ENCODE results near the gene INAFM1.
"Not testable (repeated sequence)": the region's sequence is repeated elsewhere in the genome, so short reads cannot be mapped to it uniquely, and the experiment has no call there.

The INAFM1 gene

GRCh38 chr19:47241919-47242577 lies 32.6 kb upstream of the INAFM1 start:
- no peak for DNase-seq

GRCh38 chr19:47243364-47243775 lies 31.3 kb upstream of the INAFM1 start:
- no peak for DNase-seq

- peak; percentile 86 to 90 for DNase-seq
Observed at GRCh38 chr19:47243776-47244547, 30.7 kb upstream of the INAFM1 start.

DNA sequence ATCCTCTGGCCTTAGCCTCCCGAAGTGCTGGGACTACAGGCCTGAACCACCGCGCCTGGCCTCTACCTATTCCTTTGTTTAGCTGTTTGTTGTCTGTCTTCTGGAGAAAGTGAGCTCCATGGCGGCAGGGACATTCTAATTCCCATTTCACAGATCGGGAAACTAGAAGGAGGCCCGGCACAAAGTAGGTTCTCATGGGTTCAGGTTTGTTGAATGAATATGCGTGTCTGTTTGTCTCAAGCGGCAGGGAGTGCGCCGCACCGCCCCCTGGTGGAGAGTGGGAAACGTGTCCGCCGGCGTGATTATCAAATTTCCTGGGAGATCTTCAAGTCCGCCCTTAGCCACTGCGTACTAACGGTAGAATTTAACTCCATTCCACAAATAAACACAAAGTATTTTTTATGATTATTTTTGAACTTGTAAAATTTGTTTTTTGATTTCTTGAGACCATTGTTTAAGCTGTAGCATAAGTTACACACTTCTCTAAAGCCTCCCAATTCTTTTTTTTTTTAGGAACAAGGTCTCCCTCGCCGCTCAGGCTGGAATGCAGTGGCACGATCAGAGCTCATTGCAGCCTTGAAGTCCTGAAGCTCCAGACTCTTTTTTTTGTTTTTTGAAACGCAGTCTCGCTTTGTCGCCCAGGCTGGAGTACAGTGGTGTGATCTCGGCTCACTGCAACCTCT lies 27.2 kb upstream of the INAFM1 start:
- DNase-seq, result peak; percentile 52 to 56

- DNase-seq, result not testable (repeated sequence)
Observed at GRCh38 chr19:47253016-47253415, 21.7 kb upstream of the INAFM1 start.

DNA sequence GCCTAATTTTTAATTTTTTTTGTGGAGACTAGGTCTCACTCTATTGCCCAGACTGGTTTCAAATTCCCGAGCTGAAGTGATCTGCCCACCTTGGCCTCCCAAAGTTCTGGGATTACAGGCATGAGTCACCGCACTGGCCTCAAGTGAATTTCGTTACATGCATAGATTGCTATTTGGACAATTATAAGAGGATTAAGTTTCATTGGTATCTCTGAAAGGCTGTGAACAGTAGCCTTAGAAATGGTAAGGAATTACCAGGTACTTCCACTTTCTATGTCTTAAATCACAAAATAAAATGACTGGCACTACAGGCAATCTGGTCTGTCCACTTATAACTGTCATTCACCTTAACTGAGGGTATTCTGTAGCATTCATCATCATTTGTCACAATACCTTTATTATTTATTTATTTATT lies 21.2 kb upstream of the INAFM1 start:
- no peak for DNase-seq

DNA sequence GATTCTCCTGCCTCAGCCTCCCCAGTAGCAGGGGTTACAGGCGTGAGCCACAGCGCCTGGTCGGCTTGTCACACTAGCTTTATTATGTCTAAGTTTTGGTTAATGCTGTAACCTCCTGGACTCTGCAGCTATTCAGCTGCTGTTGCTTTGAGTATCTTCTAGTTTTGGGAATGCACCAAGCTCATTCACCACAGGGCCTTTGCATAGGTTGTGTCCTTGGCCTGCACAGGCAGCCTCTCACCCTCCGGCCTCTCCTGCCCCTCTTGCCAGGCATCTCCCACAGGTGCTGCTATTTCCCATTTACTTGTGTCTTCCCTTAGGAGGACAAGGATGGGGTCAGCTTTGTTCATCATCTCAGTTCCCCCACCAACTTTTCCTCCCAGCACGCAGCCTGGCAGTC lies 20.7 kb upstream of the INAFM1 start:
- DNase-seq, result no peak

DNA sequence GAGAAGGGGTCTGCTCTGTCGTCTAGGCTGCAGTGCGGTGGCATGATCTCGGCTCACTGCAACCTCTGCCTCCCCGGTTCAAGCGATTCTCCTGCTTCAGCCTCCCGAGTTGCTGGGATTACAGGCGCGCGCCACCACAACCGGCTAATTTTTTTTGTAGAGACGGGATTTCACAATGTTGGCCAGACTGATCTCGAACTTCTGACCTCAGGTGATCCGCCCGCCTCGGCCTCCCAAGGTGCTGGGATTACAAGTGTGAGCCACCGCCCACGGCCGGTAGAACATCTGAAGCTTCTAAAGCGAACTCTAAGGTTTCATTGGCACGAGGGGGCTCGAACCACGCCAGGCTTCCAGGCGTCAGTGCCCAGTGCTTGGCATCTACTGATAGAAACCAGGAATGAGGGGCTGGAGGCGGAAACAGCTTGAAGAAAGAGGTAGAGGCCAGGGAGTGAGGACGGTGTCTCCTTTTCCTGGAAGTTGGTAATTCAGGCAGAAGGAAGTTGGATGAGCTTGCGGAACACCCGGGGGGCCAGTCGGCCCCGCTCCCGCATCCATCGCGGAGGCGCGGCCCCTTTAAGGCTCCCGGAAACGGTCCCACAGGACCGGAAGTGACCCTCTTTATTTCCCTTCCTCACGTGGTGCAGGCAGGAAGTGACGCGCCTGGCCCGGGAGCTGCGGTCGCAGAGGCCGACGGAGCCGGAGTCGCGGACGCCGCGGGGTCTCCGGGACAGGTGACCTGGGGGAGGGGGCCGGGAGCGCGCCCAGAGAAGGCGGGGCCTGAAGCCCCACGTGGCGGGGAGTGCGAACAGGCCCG lies 18.6 kb upstream of the INAFM1 start, which contains the start of gene CCDC9:
Gene CCDC9, plus strand, starts transcription at position 647 of the 814 bp plus-strand sequence. CDS start 1,876 bp downstream, outside the sequence.
- DNase-seq, result peak; percentile 95 to 97

- DNase-seq, result peak; percentile 98 to 99
Observed at GRCh38 chr19:47256693-47257410, 17.8 kb upstream of the INAFM1 start.

- no peak for DNase-seq
Observed at GRCh38 chr19:47257411-47258169, 17.1 kb upstream of the INAFM1 start.

GRCh38 chr19:47258434-47258833 lies 16.3 kb upstream of the INAFM1 start:
- no peak for DNase-seq

DNA sequence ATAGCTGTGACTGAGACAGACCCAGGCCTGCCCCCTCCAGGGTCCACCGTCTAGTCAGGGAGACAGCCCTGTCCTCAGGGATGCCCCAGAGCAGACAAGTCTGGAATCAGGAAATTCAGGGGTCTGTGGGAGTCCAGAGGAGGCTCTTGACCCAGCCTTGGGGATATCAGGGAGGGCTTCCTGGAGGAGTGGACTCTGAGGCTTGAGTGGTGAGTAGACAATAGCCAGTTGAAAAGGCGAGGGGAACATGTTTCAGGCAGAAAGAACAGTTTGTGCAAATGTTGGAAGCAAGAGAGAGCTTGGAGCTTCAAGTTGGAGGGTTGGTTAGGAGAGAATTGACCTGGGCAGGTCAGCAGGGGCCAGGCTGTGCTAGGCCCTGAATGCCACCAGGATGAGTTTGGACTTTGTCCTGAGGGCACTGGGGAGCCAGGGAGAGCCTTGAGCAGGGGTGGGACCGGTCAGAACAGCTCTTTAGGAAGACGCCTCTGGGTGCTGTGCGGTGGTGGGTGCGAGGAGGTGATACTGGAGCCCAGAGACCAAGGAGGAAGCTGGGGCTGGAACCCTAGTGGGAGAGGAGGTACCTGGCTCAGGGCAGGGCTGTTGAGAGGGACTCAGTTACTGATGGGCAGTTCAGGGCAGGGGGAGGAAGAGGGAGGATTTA lies 15.7 kb upstream of the INAFM1 start:
- DNase-seq, result no peak

DNA sequence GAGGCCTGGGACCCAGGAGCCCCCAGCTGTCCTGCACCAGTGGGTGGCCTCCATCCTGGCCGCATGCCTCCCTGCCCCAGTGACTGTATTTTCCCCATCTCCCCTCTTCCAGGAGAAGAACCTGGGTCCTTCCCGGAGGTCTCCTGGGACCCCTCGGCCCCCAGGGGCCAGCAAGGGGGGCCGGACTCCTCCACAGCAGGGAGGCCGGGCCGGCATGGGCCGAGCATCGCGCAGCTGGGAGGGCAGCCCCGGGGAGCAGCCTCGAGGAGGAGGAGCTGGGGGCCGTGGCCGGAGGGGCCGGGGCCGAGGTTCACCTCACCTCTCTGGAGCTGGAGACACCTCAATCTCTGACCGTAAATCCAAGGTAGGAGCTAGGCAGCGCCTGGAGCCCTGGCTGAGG lies 14.2 kb upstream of the INAFM1 start:
- no peak for DNase-seq

- DNase-seq, result not testable (repeated sequence)
Observed at GRCh38 chr19:47261946-47262793, 12.5 kb upstream of the INAFM1 start.

GRCh38 chr19:47264629-47265028 lies 10.1 kb upstream of the INAFM1 start:
- DNase-seq, result no peak

- DNase-seq, result no peak
Observed at GRCh38 chr19:47266401-47266941, 8.2 kb upstream of the INAFM1 start.

- DNase-seq, result no peak
Observed at GRCh38 chr19:47267350-47267759, 7.3 kb upstream of the INAFM1 start.

- DNase-seq, result no peak
Observed at GRCh38 chr19:47268028-47268427, 6.7 kb upstream of the INAFM1 start.

DNA sequence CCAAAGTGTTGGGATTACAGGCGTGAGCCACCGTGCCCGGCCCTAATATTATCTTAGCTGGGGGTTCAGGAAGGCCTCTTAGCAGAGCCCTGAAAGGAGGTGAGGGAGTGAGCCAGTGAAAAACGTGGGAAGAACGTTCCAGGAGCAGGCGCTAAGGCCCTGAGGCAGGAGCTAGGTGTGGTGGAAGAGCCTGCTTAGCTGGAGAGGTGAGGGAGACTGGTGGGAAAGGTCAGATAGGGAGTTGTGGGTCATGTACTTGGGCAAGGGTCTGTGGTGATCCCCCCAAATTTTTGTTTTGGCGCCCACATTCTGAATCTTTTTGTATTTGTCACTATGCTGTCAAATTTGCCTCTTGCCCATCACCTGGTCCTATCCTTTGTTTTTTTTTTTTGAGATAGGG lies 5.1 kb upstream of the INAFM1 start:
- DNase-seq, result no peak
